HFFc6 (cell line): Measurements from ENCODE around the gene CTNNA3. TPM values are rescaled to one million over a fixed set of nuclear protein-coding genes. Genes with fewer than 3 reads are reported as not detected.

ENCODE experiments used
- DNase-seq: peaks from one replicate; pipeline ENCODE4 v3.0.0-alpha.2; 2018
- H3K27ac Mint-ChIP-seq: 2 replicates; pipeline ENCODE4 v1.8.0; 2020; ENCODE audit warnings: mild to moderate bottlenecking, mixed read lengths
- H3K27me3 Mint-ChIP-seq: 2 replicates; pipeline ENCODE4 v1.8.0; 2021; ENCODE audit warnings: mild to moderate bottlenecking, moderate library complexity, mixed read lengths; ENCODE audit not compliant: insufficient read depth
- H3K36me3 Mint-ChIP-seq: 2 replicates; pipeline ENCODE4 v1.8.0; 2021; ENCODE audit warnings: low read depth, mixed read lengths
- H3K4me1 Mint-ChIP-seq: 2 replicates; pipeline ENCODE4 v1.8.0; 2020; ENCODE audit warnings: low read depth, mixed read lengths
- H3K4me3 Mint-ChIP-seq: 2 replicates; pipeline ENCODE4 v1.8.0; 2020; ENCODE audit warnings: mild to moderate bottlenecking, moderate library complexity, mixed read lengths
- H3K9me3 Mint-ChIP-seq: 2 replicates; pipeline ENCODE4 v1.8.0; 2020; ENCODE audit warnings: mild to moderate bottlenecking, mixed read lengths
- total RNA-seq, 6 experiments: library from RNA; stranded (reverse); fragmentation: NEBNext Ultra II Directional; extraction: Animal tissue kit (Norgen Biotek cat#: 25700); gene quantifications; 2 replicates in 1 of 6; 3 replicates in 5 of 6; pipeline ENCODE4 v1.2.3, GENCODE V29; 2021
- TF ChIP-seq, protein P1 (sequence below): fragments of 200-600 bp; sonication (generic); IDR thresholded peaks from 2 replicates; pipeline ENCODE4 v1.5.0; 2021; ENCODE audit warnings: antibody characterized with exemption, mild to moderate bottlenecking

CTNNA3 gene
- total RNA-seq, 6 experiments from 2014 or later, result not detected

DNA sequence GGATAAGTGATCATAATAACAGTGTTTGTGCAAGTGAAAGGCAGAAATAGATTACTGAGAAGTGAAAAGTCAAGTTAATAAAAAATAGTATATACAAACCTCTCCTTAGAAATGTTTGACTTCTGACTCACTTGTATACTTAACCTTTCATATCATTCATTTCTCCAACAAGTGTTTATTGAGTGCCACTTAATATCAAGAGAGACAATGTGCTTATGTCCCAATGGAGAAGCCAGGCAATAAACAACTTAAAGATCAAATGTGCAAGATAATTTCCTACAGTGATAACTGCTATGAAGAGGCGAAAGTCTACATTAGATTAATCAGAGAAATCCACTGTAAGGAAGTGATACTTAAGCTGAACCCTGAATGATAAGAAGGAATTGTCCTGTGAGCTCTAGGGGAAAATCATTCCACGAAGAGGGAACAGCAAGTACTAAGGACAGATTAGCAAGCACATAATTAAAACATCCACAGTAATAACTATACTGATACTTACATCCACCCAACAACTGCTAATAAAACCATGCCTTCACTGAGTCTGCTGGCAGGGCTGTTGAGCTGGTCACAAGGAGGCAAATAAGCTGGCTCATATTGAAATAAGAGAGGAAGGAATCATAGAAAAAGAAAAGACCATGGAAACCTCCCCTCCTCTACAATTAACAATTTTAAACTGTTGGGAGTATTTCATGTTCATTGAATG, 203.5 kb downstream of the CTNNA3 start:
- peaks cover 9% of the 10 kb centered on the region; the same call in 1 of the 2 replicates for H3K9me3 Mint-ChIP-seq
- DNase-seq, result no peak
- H3K4me3 Mint-ChIP-seq, result no peak overlapping the region
- H3K27ac Mint-ChIP-seq, result no peak overlapping the region
- TF ChIP-seq, protein P1, sequence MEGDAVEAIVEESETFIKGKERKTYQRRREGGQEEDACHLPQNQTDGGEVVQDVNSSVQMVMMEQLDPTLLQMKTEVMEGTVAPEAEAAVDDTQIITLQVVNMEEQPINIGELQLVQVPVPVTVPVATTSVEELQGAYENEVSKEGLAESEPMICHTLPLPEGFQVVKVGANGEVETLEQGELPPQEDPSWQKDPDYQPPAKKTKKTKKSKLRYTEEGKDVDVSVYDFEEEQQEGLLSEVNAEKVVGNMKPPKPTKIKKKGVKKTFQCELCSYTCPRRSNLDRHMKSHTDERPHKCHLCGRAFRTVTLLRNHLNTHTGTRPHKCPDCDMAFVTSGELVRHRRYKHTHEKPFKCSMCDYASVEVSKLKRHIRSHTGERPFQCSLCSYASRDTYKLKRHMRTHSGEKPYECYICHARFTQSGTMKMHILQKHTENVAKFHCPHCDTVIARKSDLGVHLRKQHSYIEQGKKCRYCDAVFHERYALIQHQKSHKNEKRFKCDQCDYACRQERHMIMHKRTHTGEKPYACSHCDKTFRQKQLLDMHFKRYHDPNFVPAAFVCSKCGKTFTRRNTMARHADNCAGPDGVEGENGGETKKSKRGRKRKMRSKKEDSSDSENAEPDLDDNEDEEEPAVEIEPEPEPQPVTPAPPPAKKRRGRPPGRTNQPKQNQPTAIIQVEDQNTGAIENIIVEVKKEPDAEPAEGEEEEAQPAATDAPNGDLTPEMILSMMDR, result no peak
- no peaks in the 10 kb centered on the region for H3K27me3 Mint-ChIP-seq
- no peaks in the 10 kb centered on the region for H3K4me1 Mint-ChIP-seq
- H3K36me3 Mint-ChIP-seq, result no peaks in the 10 kb centered on the region

DNA sequence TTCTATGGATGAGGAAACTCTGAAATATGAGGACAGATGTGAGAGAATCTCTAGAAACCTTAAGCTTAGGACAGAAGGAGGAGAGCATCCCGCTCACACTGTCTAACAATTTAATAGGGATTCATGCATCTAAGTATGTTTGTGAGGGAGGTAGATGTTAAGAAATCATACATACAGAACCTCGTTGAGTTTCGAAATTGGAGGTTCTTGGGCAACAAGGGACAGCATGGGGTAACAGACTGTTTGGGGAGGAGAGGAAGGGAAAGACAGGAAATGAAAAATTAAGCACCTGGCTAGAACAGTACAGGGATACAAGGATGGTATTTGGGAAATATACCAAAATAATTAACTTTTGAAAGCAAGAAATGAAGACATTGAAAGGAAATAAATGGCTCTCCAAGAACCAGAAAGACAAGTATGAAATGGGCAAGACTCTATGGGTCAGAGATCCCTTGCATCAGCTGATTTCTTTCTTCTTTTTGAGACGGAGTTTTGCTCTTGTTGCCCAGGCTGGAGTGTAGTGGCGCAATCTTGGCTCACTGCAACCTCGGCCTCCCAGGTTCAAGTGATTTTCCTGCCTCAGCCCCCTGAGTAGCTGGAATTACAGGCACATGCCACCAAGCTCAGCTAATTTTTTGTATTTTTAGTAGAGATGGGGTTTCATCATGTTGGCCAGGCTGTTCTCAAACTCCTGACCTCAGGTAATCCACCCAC, 207.9 kb downstream of the CTNNA3 start:
- no peaks in the 10 kb centered on the region for H3K27me3 Mint-ChIP-seq
- no peak for DNase-seq

DNA sequence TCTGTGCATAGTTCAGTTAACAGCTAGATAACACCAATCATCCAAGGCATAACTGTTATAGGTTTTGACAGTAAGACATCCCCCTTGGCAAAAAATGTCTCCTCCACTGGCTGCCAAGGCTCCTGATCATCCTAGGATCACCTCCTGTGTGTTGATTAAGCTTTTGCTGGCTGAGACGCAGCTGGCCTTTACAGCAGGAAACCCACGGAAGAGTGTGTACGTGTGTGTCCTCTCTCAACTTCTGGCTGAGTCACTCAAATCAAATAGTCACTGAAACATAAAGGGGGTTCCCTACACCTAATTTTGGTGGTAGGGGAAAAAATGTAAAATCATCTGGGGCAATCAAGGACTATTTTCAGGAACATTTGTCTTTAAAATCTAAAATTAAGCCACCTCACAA, 208.8 kb downstream of the CTNNA3 start:
- Mint-ChIP-seq H3K27ac (no peak overlapping the region), H3K36me3 (no peaks in the 10 kb centered on the region), H3K4me3 (no peak overlapping the region), H3K27me3 (no peaks in the 10 kb centered on the region), H3K9me3 (peaks cover 6% of the 10 kb centered on the region; the same call in 1 of the 2 replicates), H3K4me1 (no peaks in the 10 kb centered on the region)
- TF ChIP-seq, protein P1, result no peak
- DNase-seq, result no peak

More for the DNA sequence above, 207.9 kb downstream of the CTNNA3 start:
- H3K4me3 Mint-ChIP-seq, result no peak overlapping the region
- H3K4me1 Mint-ChIP-seq, result no peaks in the 10 kb centered on the region
- H3K9me3 Mint-ChIP-seq, result peaks cover 6% of the 10 kb centered on the region; the same call in 1 of the 2 replicates
- TF ChIP-seq, protein P1, result no peak
- no peak overlapping the region for H3K27ac Mint-ChIP-seq
- H3K36me3 Mint-ChIP-seq, result no peaks in the 10 kb centered on the region

DNA sequence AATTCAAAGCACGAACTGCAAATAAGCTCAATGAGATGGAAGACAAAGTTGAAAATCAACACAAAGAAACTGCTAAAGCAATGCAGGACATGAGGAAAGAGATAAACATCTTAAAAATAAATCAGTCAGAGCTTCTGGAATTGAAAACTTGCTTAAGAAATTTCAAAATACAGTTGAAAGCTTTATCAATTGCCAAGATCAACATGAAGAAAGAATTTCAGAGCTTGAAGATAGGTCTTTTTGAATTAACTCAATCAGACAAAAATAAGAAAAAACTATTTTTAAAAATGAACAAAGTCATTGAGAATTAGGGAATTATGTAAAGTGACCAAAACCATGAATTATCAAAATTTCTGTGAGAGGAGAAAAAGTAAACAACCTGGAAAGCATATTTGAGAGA, 218.1 kb downstream of the CTNNA3 start:
- Mint-ChIP-seq H3K36me3 (0 out of 2 replicates have a peak, but pooled peaks cover 4% of the 10 kb centered on the region), H3K27me3 (no peaks in the 10 kb centered on the region), H3K4me3 (no peak overlapping the region), H3K4me1 (no peaks in the 10 kb centered on the region), H3K9me3 (peaks cover 31% of the 10 kb centered on the region), H3K27ac (no peak overlapping the region)
- no peak for DNase-seq
- TF ChIP-seq, protein P1, result no peak

DNA sequence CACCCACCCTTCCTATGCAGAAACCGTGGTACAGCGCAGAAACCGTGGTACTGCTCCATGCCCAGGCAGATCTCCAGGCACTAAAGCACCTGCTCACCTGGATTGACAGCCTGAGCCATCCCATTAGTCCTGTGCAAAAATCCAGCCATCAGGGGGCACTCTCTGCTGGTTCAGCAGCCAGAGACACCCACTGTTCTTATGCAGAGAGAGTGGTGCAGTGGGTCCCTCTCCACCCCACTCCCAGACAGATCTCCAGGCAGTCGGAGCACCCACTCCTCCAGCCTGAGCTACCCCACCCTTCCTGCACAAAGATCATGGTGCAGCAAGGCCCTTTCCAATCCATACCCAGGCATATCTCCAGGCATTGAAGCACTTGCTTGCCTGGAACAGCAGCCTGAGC, 219.8 kb downstream of the CTNNA3 start:
- H3K27ac Mint-ChIP-seq, result no peak overlapping the region
- H3K36me3 Mint-ChIP-seq, result 0 out of 2 replicates have a peak, but pooled peaks cover 4% of the 10 kb centered on the region
- no peaks in the 10 kb centered on the region for H3K4me1 Mint-ChIP-seq
- no peak overlapping the region for H3K4me3 Mint-ChIP-seq
- H3K9me3 Mint-ChIP-seq, result peaks cover 34% of the 10 kb centered on the region
- H3K27me3 Mint-ChIP-seq, result no peaks in the 10 kb centered on the region
- DNase-seq, result no peak
- TF ChIP-seq, protein P1, result no peak
